22Rv1 (cell line): ENCODE measurements around the gene NKAP.

Experiments used
- ZFX ChIP-seq: fragments of 450-650 bp; IDR thresholded peaks from 2 replicates; pipeline ENCODE4 v1.6.1; 2017; ENCODE audit warnings: antibody characterized with exemption, borderline replicate concordance
- TF ChIP-seq, protein P1 (sequence below): fragments of 450-650 bp; IDR thresholded peaks from 2 replicates; pipeline ENCODE4 v1.5.1; 2017; ENCODE audit warnings: mild to moderate bottlenecking

DNA sequence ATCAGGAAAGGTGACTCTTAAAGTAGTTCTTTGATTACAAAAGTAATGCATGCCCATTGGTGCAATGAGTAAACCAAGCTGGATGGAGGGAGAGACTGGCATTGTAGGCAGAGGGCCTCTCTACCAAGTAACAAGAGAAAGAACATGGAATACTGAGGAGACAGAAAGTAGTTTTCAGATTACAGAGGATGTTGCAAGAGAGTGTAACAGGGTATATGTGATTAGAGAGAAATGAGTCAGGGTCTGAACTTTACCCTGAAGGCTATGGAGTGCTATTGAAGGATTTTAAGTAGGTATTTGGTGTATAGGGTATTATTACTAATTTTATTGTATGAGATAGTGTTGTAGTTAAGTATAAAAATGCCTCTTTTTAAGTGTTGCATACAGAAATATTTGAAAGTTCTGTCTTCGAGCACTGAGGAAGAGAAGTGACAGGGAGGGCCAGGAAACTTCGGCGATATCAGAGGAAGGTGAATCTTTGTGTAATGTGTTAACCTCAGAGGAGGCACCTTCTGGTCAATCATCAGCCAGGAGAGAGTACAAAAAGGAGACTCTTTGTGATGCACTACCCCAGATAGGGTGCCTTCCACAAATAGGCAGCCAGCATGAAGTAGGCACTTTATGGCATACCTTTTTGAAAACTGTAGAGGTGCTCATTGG lies 8.2 kb downstream of the NKAP start:
- TF ChIP-seq, protein P1, sequence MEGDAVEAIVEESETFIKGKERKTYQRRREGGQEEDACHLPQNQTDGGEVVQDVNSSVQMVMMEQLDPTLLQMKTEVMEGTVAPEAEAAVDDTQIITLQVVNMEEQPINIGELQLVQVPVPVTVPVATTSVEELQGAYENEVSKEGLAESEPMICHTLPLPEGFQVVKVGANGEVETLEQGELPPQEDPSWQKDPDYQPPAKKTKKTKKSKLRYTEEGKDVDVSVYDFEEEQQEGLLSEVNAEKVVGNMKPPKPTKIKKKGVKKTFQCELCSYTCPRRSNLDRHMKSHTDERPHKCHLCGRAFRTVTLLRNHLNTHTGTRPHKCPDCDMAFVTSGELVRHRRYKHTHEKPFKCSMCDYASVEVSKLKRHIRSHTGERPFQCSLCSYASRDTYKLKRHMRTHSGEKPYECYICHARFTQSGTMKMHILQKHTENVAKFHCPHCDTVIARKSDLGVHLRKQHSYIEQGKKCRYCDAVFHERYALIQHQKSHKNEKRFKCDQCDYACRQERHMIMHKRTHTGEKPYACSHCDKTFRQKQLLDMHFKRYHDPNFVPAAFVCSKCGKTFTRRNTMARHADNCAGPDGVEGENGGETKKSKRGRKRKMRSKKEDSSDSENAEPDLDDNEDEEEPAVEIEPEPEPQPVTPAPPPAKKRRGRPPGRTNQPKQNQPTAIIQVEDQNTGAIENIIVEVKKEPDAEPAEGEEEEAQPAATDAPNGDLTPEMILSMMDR, result no peak
- no peak for TF ChIP-seq ZFX
